Left lobe of liver (tissue), 2 donors: ENCODE measurements around the gene CDR2. TPM values are rescaled to one million over a fixed set of nuclear protein-coding genes. Genes with fewer than 3 reads are reported as not detected.

Source experiments
- ATAC-seq: fragments of 200-7000 bp; cut with Tn5 transposase; one replicate; pipeline ENCODE4 v1.9.1; 2020; ENCODE audit warnings: mild to moderate bottlenecking, moderate library complexity
- DNase-seq: peaks from one replicate; pipeline ENCODE4 v3.0.0-alpha.2; 2020; ENCODE audit warnings: low spot score
- total RNA-seq: library from RNA; stranded (reverse); gene quantifications from one replicate; pipeline ENCODE4 v1.2.1, GENCODE V29; 2021
- donor health status: DM: no; HTN: no; CAD: no; lungs with moderate emphysema.
- donor health status: DM: no; HTN: yes; CAD: no.

Gene CDR2
- total RNA-seq, 1 donor from 2014 or later, result 11.0 TPM

DNA sequence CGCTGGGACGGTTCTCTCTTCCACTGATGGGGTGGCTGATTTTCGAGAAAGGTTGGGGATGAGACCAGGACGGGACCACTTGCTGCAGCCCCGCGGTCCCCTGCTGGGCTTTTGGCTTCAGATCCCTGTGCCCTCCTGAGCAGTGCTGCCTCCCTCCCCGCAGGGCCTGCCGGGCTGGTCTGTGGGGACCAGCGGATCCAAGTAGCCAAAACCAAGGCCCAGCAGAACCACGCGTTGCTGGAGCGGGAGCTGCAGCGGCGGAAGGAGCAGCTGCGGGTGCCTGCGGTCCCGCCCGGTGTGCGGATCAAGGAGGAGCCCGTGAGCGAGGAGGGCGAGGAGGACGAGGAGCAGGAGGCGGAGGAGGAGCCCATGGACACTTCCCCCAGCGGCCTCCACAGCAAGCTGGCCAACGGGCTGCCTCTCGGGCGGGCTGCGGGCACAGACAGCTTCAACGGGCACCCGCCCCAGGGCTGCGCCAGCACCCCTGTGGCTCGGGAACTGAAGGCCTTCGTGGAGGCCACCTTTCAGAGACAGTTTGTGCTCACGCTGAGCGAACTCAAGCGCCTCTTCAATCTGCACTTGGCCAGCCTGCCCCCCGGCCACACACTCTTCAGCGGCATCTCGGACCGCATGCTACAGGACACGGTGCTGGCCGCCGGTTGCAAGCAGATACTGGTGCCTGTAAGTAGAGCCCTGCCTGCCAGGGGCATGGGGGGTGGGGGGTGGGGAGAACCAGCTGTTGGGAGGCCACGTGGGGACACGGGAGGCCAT lies 48.6 kb downstream of the CDR2 start:
- DNase-seq (no peak), ATAC-seq (no peak)

DNA sequence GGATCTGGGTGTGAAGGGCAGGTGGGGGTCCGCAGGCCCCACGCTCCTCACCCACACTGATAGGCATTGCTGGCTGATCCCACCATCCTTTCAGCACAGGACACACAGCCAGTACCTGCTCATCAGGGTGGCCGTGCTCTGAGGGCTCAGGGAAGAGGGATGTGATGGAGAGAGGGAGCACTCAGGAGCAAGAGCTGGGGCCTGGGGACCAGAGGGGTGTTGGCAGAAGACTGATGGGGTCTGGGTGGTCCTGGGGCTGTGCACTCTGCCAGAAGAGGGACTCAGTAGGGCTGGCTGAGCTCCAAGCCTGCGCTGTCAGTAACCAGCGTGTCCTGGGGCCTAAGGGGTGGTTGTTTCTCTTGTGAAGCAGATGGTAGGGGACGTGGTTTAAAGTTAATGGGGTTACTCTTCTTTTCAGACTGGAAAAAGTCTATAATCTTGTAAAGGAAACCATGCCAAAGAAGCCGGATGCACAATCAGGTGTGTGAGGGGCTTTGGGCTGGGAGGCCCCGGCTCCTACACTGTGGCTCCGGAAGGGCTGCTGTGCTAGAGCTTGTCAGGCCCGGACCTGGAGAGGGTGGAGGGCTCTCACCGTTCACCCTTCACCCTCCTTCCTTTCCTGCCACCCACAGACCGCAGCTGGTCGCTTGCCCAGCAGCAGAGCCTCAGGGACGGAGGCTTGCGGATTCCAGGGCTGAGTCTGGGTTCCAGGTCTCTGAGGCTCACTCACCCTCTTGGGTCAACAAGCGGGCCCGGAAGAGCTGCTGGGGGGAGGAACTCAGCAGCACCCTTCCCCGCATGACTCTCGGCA lies 49.4 kb downstream of the CDR2 start:
- ATAC-seq (no peak), DNase-seq (no peak)

DNA sequence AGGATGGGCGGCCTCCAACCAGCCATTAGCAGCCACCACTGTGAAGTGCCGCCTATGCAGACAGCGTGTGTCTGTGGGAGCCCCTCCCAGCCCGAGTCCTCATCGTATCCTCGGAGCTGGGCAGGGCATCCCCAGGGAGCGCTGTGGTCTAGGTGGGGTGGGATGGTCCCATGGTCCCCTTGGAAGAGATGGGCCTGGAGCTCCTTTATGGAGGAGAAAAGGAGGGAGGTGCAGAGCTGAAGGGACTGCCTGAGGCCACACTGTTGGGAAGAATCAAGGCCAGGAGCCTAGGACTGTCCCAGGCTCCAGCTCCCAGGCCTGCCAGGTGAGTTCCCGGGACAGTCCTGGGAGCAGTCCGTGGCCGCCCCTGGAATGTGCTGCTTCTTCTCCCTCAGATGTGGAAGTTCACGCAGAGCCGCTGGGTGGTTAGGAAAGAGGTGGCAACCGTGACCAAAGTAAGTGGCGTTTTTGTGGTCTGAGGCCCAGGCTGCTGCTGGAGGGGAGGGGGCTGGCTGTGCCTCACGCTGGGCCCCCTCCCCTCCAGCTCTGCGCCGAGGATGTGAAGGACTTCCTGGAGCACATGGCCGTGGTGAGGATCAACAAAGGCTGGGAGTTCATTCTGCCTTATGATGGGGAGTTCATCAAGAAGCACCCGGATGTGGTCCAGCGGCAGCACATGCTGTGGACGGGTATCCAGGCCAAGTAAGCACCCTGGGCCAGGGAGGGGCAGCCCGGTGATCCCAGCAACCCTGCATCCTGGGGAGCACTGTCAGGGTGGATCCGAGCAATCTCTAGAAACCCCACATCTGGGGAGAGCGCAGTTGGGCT lies 50.2 kb downstream of the CDR2 start:
- no peak for DNase-seq
- no peak for ATAC-seq

DNA sequence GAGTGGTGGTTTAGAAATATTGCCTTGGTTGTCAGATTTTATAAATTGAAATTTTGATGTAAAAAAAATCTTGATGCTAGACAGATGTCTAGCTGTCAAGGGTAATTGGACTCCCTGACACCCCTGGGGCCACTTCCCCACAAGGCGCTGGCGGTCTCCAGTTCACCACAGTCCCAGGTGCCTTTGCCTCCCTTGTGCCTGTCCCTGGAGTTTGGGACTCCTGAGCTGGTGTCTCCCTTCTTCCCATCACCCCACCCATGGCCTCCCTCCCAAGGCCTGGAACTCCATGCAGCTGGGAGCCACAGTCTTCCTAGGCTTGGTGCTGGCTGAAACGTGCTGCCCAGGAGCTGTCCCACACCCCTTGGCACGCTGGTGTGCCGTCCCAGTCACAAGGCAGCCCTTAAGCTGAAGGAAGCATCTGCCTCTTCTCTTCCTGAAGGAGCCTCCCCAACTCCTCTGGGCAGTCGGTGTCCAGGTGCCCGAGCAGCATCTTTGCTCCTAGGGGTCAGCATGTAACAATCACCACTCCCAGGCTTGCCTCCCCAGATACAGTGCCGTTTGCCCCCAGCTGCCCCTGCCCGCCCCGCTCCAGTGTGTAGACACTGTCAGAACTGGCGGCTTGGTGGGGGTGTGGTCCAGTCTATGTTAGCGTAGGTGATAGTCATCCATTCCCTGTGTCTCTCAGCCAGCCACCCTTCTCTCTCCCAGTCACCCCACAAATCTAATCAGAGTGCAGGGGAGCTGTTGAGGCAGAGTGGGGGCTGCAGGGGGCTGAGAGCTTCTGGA lies 51.1 kb downstream of the CDR2 start:
- ATAC-seq, result no peak
- no peak for DNase-seq

DNA sequence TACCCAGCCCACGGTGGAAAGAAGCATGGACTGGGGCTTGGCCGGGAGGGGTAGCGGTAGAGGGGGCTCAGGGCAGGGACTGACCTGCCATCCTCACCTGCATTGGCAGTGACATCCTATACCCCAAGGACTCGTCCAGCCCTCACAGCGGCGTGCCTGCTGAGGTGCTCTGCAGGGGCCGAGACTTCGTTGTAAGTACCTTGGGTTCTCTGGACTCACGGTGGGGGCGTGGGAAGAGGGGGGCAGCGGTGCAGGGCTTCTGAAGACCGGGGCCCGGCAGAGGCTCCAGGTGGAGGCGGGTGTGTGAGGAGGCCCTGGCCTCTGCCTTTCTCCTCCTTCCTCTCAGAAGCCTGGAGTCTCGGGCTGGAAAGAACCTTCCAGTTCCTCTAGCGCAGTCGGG lies 51.7 kb downstream of the CDR2 start:
- no peak for ATAC-seq
- DNase-seq, result no peak

DNA sequence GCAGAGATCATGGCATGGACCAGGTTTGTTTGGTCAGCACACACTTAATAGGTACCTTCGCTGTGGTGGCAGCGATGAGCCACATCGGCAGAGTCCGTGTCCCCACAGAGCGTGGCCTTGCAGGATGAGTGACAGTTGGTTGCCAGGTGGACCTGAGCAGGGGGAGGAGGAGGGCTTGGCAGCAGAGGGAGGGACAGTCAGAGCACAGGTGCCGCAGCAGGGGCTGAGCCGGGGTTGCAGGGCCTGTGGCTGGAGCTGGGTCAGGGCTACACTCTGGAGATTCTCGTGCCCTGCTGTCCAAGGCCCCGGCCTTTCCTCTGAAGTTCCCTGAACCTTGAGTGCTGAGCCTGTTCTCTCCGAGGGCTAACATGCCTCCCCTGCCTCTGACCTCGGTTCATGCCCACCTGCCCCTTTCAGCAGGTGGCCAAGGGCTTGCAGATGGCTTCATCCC lies 52.4 kb downstream of the CDR2 start:
- ATAC-seq (no peak), DNase-seq (no peak)

DNA sequence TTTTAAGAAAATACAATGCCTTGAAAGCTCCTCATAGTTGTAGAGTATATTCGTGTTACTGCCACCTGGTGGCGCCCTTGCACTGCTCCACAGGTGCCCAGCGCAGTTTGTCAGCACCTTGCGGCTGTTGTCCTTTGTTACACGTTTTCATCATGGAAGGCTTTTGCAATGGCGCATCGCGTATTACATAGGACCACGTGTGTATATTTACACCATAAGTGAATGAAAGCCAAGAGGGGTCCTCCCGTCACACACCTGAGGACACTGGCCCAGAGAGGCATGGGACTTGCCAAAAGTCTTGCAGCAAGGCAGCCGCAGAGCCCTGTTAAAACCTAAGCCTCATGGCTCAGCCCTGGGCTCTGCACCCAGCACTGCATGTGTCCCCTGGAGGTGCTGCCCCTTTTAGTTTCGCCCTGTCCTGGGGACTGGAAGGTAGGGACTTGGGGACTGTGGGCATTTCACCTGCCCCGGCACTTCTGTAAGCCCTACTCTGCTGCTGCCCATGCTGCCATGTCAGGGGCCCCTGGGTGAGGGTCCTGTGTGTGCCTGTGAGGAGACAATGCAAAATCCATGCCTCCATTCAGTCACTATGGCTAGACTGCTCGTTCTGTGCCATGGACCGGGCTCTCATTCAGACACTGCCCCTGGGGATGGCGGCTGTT lies 52.9 kb downstream of the CDR2 start:
- no peak for DNase-seq
- ATAC-seq, result peak; percentile 83

DNA sequence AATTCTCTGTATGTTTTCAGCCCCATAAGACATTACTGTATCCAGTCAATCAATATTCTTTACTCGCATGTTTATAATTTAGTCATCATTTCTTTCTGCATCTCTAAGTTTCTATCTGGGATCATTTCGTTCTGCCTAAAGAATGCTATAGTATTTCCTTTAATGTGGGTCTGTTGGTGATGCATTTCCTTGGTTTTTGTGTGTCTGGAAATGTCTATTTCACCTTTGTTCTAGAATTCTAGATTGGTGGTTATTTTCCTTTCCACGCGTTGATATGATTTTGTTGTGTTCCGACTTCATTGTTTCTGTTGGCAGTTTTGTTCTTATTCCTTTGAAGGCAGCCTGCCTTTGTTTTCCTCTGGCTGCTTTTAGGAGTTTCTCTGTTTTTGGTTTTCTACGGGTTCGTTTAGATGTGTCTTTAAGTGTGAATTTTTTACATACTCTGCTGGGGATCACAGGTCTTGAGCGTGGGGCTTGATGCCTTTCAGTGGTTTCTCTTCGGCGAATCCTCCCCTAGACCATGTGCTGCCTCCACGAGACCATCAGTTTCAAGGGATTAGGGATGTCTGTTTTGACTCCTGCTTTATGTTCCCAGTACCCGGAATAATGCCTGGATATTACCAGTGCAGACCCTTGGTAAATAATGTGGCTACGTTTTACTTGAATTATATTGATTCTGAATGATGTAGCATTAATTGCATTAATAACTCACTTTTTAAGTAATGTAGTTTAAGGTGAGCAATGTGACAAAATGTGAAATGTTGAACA lies 53.7 kb downstream of the CDR2 start:
- ATAC-seq, result no peak
- peak; percentile 16 for DNase-seq

DNA sequence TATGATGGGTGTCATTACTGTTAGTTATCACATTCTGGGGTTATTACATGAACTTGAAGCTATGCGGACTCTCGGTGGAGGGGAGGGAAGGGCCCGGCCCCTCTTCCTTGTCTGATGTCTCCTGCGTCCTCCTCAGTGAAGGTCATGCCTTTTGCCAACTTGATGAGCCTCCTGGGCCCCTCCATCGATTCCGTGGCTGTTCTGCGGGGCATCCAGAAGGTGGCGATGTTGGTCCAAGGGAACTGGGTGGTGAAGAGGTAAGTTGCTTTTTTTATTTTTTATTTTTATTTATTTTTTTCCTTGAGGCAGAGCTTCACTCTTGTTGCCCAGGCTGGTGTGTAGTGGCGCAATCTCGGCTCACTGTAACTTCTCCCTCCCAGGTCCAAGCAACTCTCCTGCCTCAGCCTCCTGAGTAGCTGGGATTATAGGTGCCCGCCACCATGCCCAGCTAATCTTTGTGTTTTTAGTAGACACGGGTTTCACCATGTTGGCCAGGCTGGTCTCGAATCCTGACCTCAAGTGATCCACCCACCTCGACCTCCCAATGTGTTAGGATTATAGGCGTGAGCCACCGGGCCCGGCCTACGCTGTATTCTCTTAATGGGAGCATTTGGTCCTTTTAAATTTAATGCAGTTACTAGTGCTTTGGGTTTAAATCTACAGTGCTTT lies 55.6 kb downstream of the CDR2 start:
- ATAC-seq, result peak; percentile 60
- DNase-seq, result no peak

DNA sequence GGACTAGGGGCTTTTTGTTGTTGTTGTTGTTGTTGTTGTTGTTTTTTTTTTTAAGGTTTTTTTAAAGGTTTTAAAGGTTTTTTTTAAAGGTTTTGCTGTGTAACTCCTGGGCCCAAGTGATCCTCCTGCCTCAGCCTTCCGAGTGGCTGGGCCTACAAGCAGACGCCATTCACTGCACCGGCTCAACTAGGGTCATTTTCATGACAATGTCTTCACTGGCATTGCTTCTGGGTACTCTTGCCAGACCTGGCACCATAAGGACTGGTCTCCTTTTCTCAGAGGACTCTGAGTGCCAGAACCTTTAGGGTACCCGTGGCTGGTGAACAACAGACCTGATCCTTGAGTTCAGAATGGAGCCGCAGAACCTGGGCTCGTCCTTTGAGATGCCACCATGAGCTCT lies 56.8 kb downstream of the CDR2 start:
- DNase-seq, result peak; percentile 28
- ATAC-seq, result no peak

DNA sequence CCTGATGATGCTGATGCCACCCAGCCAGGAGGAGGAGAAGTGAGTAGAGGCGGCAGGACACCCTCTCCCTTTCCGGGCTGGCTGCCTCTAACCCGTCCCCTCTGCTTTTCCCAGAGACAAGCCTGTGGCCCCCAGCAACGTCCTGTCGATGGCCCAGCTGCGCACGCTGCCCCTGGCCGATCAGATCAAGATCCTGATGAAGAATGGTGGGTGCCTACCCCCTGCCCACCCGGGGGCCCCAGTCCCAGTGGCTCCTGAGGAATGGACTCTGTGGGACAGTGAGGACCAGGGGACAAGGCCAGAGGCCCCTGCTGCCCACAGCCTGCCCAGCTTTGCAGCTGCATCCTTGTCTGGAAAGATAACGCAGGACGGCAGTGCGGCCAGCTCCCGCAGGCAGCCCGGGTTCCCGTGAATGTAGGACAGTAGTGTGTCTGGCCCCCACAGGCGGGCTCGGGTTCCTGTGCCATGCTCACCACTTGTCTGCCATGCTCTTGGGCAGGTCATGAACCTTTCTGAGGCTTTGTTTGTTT lies 57.4 kb downstream of the CDR2 start:
- DNase-seq (peak; percentile 36), ATAC-seq (peak; percentile 43)

DNA sequence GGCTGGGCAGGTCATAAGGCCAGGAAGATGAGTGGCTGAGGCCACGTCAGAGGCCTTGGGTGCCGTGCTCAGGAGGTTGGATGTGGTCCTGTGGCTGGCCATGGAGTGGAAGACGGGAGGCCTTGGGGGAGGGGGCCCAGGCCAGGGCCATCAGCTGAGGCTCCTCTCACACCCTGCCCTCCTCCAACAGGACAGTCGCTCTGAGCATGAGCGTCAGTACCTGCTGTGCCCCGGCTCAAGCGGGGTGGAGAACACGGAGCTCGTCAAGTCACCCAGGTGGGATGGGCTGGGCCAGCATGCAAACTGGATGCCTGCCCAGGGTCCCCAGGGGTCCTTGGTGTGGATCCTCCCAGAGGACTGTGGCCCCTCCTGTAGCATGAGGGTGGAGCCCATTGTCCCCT lies 58.0 kb downstream of the CDR2 start:
- no peak for DNase-seq

DNA sequence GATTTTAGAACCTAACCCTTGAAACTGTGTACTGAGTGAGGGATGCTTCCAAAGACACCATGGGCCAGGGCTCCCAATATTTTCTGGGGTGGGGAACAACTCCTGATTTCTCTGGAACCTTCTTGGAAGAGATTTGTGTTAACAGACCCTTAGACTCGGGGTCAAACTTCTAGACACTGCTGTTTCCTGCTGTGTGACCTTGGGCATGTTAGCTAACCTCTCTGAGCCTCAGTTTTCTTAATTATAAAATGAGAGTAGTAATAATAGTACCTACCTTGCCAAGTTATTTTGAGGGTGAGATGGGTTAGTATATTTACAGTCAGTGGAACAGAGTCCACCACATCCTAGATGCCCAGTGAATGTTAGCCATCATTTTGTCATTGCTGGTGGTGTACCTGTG lies 58.4 kb downstream of the CDR2 start:
- ATAC-seq, result no peak
- DNase-seq, result peak; percentile 7

More for the DNA sequence above, 58.0 kb downstream of the CDR2 start:
- no peak for ATAC-seq

DNA sequence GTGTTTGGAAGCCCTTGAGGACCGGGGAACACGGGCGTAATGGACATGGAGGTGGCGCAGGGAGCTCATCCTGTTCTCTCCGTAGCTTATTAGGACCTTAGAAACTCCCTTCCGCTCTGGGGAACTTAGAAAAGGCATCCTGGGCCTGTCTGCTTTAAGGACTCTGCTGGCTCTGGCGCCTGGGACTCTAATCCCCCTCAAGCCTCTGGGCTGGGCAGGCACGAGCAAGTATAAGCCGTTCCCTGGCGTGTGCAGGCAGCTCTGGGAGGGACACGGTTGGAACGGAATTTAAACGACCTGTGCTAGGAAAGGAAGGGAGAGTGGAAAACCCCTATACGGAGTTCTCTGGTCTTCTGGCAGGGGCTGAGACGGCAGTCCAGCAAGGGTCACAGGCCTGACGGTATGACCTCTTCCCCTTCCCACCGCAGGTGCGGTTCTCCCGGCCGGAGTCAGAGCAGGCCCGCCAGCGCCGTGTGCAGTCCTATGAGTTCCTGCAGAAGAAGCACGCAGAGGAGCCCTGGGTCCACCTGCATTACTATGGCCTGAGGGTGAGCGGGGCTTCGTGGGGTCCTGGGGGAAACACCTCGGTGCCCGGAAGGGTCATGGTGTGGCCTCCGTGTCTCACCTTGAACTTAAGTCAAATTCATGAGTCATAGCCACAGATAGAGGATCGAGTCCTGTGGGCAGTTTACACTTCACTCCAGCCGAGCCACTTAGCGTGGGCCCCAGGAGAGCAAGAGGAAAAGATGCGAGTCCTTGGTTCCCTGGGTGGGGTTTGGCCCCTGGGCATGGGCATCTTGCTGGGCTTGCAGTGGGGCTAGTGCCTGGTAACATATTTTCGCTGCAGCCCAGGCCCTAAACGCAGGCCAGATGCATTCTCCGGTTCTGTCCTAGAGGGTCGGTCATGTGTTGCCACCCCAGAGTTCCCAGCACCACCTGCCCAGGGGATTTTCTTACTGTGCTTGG lies 59.5 kb downstream of the CDR2 start:
- no peak for ATAC-seq

DNA sequence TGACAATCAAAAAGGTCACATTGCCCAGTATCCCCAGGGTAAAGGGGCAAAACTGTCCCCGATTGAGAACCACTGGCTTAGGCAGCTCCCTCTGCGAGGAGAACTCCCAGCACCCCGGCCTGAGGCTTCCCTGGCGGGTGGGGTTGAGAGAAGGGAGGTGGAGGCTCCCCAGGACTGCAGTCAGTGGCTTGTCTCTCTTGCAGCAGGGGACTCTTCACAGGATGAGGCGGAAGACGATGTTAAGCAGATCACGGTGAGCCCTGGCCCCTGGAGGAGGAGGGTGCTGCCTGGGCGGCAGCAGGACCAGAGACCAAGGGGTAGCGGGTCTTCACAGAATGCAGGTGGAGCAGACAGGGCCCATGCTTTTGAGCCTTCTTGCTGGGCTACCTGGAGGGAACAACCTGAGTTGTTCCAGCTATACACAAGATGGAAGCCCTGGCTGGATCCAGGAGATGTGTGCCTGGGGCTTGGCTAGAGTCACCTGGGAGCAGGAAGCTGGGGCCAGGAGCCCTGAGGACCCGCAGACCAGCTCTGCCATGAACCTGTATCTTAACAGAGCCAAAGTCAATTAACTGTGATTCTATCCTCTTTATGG lies 60.4 kb downstream of the CDR2 start:
- ATAC-seq, result no peak
- DNase-seq, result no peak

More for the DNA sequence above, 59.5 kb downstream of the CDR2 start:
- peak; percentile 37 for DNase-seq

DNA sequence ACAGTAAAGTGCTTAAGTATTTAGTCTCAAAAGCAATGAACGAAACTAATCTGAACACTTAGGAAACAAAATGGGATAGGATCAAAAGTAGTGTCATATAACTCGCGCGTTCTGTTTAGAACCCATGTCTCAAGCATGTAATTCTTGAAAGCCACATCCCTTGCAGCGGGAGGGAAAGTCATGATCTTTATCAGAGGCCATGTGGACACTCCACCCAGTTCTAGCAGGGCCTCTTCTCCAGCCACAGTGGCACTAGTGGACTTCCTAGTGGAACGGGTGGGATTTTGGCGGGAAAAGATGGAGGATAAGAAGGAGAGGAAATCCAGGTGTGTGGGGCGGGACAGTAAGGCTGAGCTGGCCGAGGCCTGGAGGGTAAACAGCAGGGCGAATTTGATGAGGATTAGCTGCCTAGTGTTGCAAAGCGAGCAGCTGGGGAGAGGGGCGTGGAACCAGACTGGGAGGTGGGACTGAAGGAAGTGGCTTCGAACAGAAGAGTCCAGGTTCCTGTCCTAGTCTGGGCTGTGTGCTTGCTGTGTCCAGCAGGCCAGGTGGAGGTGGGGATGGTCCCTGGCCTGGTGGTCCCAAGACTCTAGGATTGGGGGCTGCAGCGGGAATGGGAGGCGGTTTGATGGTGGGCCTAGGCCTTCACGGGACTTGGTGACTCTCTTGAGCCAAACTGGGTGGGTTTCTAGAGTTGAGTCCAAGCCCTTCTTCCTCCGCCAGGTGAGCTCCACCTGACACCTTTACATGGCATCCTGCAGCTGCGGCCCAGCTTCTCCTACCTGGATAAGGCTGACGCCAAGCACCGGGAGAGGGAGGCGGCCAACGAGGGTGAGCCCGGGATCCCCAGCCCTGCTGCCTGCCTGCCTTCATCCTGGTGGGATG lies 61.3 kb downstream of the CDR2 start:
- no peak for ATAC-seq
- DNase-seq, result no peak
